Measurements from ENCODE around the gene BACE2.

DNA sequence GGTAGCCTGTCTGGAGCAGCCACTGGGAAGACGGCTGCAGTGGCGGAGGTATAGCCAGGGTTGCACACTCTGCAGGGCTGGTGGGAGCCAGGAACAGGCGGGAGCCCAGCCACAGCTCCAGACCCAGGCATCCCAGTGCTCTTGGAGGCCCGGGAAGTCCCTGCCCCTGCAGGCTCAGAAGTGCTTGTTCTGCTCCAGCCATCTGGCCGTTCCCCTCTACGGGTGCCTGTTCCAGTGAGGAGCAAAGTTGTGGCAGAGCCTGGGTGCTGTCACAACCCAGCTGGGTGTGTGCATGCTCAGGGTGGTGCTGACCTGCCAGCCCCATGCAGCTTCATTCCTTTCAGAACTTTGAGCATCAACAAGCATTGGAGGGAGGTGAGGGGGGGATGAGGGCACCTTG lies 31.7 kb upstream of the BACE2 start:
- TF ChIP-seq CTCF (IDR thresholded peaks at IDR 0.05 in 2 of 3, conservative IDR thresholded peaks at IDR 0.05 in 1 of 3; ENCODE audit: borderline replicate concordance in 1 of 3, insufficient read depth in 1 of 3, low read depth in 2 of 3, low read length in 2 of 3): no peak
- TF ChIP-seq, protein P1, sequence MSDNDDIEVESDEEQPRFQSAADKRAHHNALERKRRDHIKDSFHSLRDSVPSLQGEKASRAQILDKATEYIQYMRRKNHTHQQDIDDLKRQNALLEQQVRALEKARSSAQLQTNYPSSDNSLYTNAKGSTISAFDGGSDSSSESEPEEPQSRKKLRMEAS (IDR thresholded peaks at IDR 0.05): no peak
- no peak for TF ChIP-seq RAD21 (IDR thresholded peaks at IDR 0.05; ENCODE audit: low read depth)

Data from HCT116 (cell line).